MCF 10A (cell line): ENCODE measurements around the gene EVA1A. TPM values are rescaled to one million over a fixed set of nuclear protein-coding genes. Genes with fewer than 3 reads are reported as not detected.

Experiments
- BruUV-seq: library from RNA; stranded (reverse); fragments of 400-500 nt; replicated peaks from 2 replicates; lab custom pipeline; 2021; lab: Mats Ljungman, UMichigan
- CTCF ChIA-PET: fragments of 300-600 bp; sonication (Branson Sonifier 250); formaldehyde crosslinking; extraction: SDS; loops from one replicate; lab custom pipeline; 2021; ENCODE audit warnings: antibody characterized with exemption, inconsistent platforms; lab: Yijun Ruan, JAX
- POLR2A ChIA-PET: fragments of 300-600, 350-650 bp; sonication (Branson Sonifier 250); formaldehyde crosslinking; extraction: SDS; loops from one replicate; lab custom pipeline; 2020; ENCODE audit warnings: antibody characterized with exemption, inconsistent platforms; lab: Yijun Ruan, JAX
- DNase-seq: peaks from one replicate; pipeline ENCODE4 v3.0.0-alpha.2; 2018; ENCODE audit not compliant: unreplicated experiment
- H3K27ac Mint-ChIP-seq: one replicate; pipeline ENCODE4 v1.8.0; 2022; ENCODE audit warnings: mild to moderate bottlenecking, low read depth, mixed read lengths; ENCODE audit not compliant: unreplicated experiment
- H3K27me3 Mint-ChIP-seq: one replicate; pipeline ENCODE4 v1.8.0; 2022; ENCODE audit warnings: mixed read lengths; ENCODE audit not compliant: insufficient read depth, unreplicated experiment
- H3K36me3 Mint-ChIP-seq: one replicate; pipeline ENCODE4 v1.8.0; 2022; ENCODE audit warnings: mild to moderate bottlenecking, moderate library complexity, mixed read lengths; ENCODE audit not compliant: insufficient read depth, unreplicated experiment
- H3K4me1 Mint-ChIP-seq: one replicate; pipeline ENCODE4 v1.8.0; 2022; ENCODE audit warnings: mixed read lengths; ENCODE audit not compliant: insufficient read depth, unreplicated experiment
- H3K4me3 Mint-ChIP-seq: one replicate; pipeline ENCODE4 v1.8.0; 2022; ENCODE audit warnings: mild to moderate bottlenecking, moderate library complexity, mixed read lengths; ENCODE audit not compliant: unreplicated experiment
- H3K9me3 Mint-ChIP-seq: one replicate; pipeline ENCODE4 v1.8.0; 2022; ENCODE audit warnings: mixed read lengths; ENCODE audit not compliant: unreplicated experiment
- intact Hi-C: fragments of 100-400 bp; cut with micrococcal nuclease; formaldehyde crosslinking; loops from 2 replicates; pipeline ENCODE4 v1.14.1; 2022
- total RNA-seq: library from RNA; stranded (reverse); gene quantifications from 2 replicates; pipeline ENCODE4 v1.2.3, GENCODE V29; 2022
- TF ChIP-seq, protein P1 (sequence below): fragments of 200-600 bp; IDR thresholded peaks from one replicate; pipeline ENCODE4 v1.8.0; 2022; ENCODE audit warnings: antibody characterized with exemption, mild to moderate bottlenecking; ENCODE audit not compliant: unreplicated experiment

EVA1A gene
- total RNA-seq, 1 experiment from 2014 or later = 14.4 TPM

DNA sequence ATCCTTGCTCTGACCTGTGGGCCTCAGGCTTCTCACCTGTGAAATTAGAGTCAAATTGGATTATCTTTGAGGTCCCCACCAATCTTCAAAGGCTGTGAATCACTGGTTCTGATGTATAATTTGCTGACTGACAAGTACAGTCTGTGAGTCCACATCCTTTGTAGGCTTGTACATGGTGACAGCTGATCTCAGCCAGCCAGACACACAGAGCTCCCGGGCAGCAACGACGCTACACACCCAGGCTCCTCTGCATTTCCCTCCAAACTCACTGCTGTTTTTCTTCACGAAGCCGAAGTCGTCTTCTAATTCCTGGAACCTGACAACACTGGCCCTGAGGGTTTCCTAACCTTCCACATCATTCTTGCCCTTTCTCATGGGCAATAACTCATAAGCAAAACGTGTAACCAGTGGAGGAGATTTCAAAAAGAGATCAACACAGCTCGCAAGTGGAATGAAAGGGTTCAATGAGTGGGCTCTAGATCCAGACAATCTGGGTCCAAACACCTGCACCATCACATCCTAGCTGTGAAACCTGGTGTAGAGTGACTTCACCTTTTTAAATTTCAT lies 37.9 kb upstream of the EVA1A start:
- no TSS peak for BruUV-seq
- H3K27me3 Mint-ChIP-seq = no peaks in the 10 kb centered on the region
- intact Hi-C loops = no loop called here
- H3K4me1 Mint-ChIP-seq = peaks cover 55% of the 10 kb centered on the region
- no peak overlapping the region for H3K4me3 Mint-ChIP-seq
- no peaks in the 10 kb centered on the region for H3K36me3 Mint-ChIP-seq
- TF ChIP-seq, protein P1, sequence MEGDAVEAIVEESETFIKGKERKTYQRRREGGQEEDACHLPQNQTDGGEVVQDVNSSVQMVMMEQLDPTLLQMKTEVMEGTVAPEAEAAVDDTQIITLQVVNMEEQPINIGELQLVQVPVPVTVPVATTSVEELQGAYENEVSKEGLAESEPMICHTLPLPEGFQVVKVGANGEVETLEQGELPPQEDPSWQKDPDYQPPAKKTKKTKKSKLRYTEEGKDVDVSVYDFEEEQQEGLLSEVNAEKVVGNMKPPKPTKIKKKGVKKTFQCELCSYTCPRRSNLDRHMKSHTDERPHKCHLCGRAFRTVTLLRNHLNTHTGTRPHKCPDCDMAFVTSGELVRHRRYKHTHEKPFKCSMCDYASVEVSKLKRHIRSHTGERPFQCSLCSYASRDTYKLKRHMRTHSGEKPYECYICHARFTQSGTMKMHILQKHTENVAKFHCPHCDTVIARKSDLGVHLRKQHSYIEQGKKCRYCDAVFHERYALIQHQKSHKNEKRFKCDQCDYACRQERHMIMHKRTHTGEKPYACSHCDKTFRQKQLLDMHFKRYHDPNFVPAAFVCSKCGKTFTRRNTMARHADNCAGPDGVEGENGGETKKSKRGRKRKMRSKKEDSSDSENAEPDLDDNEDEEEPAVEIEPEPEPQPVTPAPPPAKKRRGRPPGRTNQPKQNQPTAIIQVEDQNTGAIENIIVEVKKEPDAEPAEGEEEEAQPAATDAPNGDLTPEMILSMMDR = no peak
- ChIA-PET CTCF (interaction anchor here (0.7 to 3.6 kb wide), 3 partner anchors 11 to 908 kb away, joined by 3 to 35 read pairs (median 4); no protein-coding TSS in a partner anchor), POLR2A (no interaction called here)
- H3K27ac Mint-ChIP-seq = no peak overlapping the region
- no peak for DNase-seq
- H3K9me3 Mint-ChIP-seq = no peaks in the 10 kb centered on the region

DNA sequence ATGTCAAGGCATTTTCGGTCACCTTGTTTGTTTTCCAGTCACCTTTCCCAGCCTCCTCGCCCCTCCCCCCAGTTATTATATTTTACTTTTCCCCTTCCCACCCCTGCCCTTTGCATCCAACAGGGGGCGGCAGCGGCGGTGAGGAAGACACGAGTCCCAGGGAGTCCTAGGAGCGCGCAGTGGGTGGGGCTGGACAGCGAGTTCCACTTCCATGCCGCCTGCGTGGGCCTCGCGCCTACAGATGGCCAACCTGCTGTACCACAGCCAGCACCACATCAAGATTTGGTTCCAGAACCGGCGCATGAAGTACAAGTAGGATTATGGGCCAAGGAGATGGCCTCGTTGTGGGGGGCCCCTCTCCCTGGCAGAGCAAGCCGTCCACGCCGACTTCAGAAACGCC lies 37.2 kb upstream of the EVA1A start:
- intact Hi-C loops = no loop called here
- no peaks in the 10 kb centered on the region for H3K9me3 Mint-ChIP-seq
- H3K27ac Mint-ChIP-seq = no peak overlapping the region
- ChIA-PET CTCF (interaction anchor here (2.7 to 3.6 kb wide), 2 partner anchors 10 to 11 kb away, joined by 18 to 35 read pairs; no protein-coding TSS in a partner anchor), POLR2A (no interaction called here)
- no TSS peak for BruUV-seq
- H3K36me3 Mint-ChIP-seq = no peaks in the 10 kb centered on the region
- peaks cover 55% of the 10 kb centered on the region for H3K4me1 Mint-ChIP-seq
- H3K27me3 Mint-ChIP-seq = no peaks in the 10 kb centered on the region
- no peak overlapping the region for H3K4me3 Mint-ChIP-seq
- TF ChIP-seq, protein P1 = no peak
- DNase-seq = no peak

DNA sequence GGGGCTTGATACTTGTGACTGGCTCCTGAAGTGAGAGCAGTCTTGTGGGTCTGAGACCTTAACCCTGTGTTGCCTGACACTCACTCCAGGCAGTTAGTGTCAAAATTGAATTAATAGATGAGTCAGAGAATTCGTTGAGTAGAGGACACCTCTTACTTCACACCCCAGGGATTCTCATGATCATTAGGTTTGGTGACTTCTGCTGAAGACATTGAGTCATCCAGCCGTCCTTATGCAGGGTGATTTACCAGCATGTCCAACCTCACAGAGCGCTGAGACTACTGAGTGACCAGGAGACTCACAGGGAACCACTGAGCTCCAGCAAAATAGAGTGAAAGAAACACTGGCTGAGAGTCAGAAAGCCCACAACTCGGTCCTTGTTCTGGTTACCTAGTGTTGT lies 36.0 kb upstream of the EVA1A start:
- ChIA-PET POLR2A (interaction anchor here (0.6 to 2.5 kb wide), 3 partner anchors 23 to 65 kb away, joined by 4 to 11 read pairs (median 9); partner anchors contain the start of gene EVA1A), CTCF (interaction anchor here (0.6 to 2.7 kb wide), 7 partner anchors 10 to 131 kb away, joined by 3 to 18 read pairs (median 5); partner anchors contain the start of gene EVA1A)
- no peaks in the 10 kb centered on the region for H3K27me3 Mint-ChIP-seq
- no peak for DNase-seq
- intact Hi-C loops = no loop called here
- no peak overlapping the region for H3K4me3 Mint-ChIP-seq
- no peaks in the 10 kb centered on the region for H3K36me3 Mint-ChIP-seq
- H3K4me1 Mint-ChIP-seq = peaks cover 56% of the 10 kb centered on the region
- no TSS peak for BruUV-seq
- H3K9me3 Mint-ChIP-seq = no peaks in the 10 kb centered on the region
- peak overlapping the region; percentile 61 for H3K27ac Mint-ChIP-seq
- TF ChIP-seq, protein P1 = no peak

DNA sequence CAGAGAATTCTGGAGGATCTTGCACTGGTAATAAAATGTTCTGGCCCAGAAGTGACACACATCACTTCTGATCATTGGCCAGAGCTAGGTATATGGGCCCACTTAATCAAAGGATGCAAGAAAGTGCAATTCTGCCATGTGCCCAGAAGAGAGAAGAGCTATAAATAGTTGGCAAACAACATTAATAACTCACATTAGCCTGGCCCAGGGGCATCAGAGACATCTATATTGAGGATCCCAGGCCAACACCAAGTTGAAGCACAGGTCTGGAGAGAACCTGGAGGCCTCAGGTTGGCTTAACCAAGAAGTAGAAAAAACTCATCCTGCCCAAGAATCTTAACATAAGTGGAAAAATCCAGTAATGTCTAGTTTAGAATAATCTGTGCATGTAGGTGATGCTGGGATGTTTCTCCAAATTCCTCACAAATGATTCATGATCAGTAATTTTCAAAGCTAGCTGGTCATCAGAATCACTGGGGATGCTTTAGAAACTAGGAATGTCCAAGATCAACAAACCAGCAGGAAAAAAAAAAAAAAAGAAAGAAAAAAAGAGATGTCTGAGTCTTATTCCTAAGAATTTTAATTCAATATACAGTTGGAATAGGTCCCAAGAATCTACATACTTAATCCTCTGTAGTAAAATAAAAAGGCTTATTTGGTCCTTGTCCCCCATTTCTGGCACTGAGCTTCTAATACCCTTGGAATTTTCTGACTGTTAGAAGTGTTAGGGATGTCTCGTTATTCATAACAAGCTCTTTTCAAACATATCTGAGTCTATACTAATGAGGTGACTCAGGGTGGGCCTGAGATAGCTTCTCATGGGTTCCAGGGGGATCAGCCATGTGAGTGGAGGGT lies 35.0 kb upstream of the EVA1A start:
- no peak overlapping the region for H3K27ac Mint-ChIP-seq
- POLR2A ChIA-PET = interaction anchor here (0.9 to 2.5 kb wide), 3 partner anchors 11 to 35 kb away, joined by 4 to 11 read pairs (median 9); partner anchors contain the start of gene EVA1A
- DNase-seq = peak; percentile 45
- TF ChIP-seq, protein P1 = no peak
- CTCF ChIA-PET = interaction anchor here (0.7 to 2.7 kb wide), 10 partner anchors 8 to 130 kb away, joined by 3 to 18 read pairs (median 4); partner anchors contain the start of gene EVA1A
- no peaks in the 10 kb centered on the region for H3K27me3 Mint-ChIP-seq
- no peaks in the 10 kb centered on the region for H3K9me3 Mint-ChIP-seq
- BruUV-seq = no TSS peak
- intact Hi-C loops = no loop called here
- no peaks in the 10 kb centered on the region for H3K36me3 Mint-ChIP-seq
- no peak overlapping the region for H3K4me3 Mint-ChIP-seq
- H3K4me1 Mint-ChIP-seq = peaks cover 54% of the 10 kb centered on the region
